BE2C (cell line): Measurements from ENCODE around the gene C18orf32.

Experiments used
- DNase-seq: peaks from one replicate; pipeline ENCODE4 v3.0.0-alpha.2; 2020
- H3K27me3 ChIP-seq: fragments of 250-450 bp; sonication (Bioruptor Pico); 2 replicates; pipeline ENCODE4 v1.5.1; 2020; ENCODE audit warnings: mild to moderate bottlenecking
- H3K36me3 ChIP-seq: fragments of 250-450 bp; sonication (Bioruptor Pico); 2 replicates; pipeline ENCODE4 v1.5.1; 2020; ENCODE audit warnings: mild to moderate bottlenecking
- H3K4me1 ChIP-seq: fragments of 250-450 bp; sonication (Bioruptor Pico); 2 replicates; pipeline ENCODE4 v1.5.1; 2020
- H3K4me3 ChIP-seq: 2 replicates; pipeline ENCODE4 v1.5.1; 2011; ENCODE audit warnings: low read depth, low read length
- H3K9me3 ChIP-seq: fragments of 250-450 bp; sonication (Bioruptor Pico); 2 replicates; pipeline ENCODE4 v1.5.1; 2020
- CTCF ChIP-seq: IDR thresholded peaks from 2 replicates; pipeline ENCODE4 v1.5.1; 2012; ENCODE audit warnings: mild to moderate bottlenecking, low read depth, low read length

C18orf32 gene

GRCh38 chr18:49503931-49504330, 16.9 kb upstream of the C18orf32 start:
- no peak overlapping the region for H3K4me3 ChIP-seq
- no peaks in the 10 kb centered on the region for H3K9me3 ChIP-seq
- no peaks in the 10 kb centered on the region for H3K36me3 ChIP-seq
- no peak for DNase-seq
- TF ChIP-seq CTCF = no peak
- H3K27me3 ChIP-seq = no peaks in the 10 kb centered on the region
- H3K4me1 ChIP-seq = no peaks in the 10 kb centered on the region

GRCh38 chr18:49500201-49500921, 13.3 kb upstream of the C18orf32 start:
- no peaks in the 10 kb centered on the region for H3K4me1 ChIP-seq
- no peaks in the 10 kb centered on the region for H3K27me3 ChIP-seq
- no peak overlapping the region for H3K4me3 ChIP-seq
- no peak for DNase-seq
- no peaks in the 10 kb centered on the region for H3K9me3 ChIP-seq
- H3K36me3 ChIP-seq = no peaks in the 10 kb centered on the region
- no peak for TF ChIP-seq CTCF

- H3K4me1 ChIP-seq = no peaks in the 10 kb centered on the region
- no peaks in the 10 kb centered on the region for H3K27me3 ChIP-seq
- H3K9me3 ChIP-seq = no peaks in the 10 kb centered on the region
- no peak for TF ChIP-seq CTCF
- no peak overlapping the region for H3K4me3 ChIP-seq
- DNase-seq = no peak
- no peaks in the 10 kb centered on the region for H3K36me3 ChIP-seq
These were observed 12.1 kb upstream of the C18orf32 start for GRCh38 chr18:49499046-49499637.

- Histone ChIP-seq H3K4me3 (no peak overlapping the region), H3K4me1 (no peaks in the 10 kb centered on the region), H3K27me3 (no peaks in the 10 kb centered on the region), H3K9me3 (no peaks in the 10 kb centered on the region), H3K36me3 (peaks cover 11% of the 10 kb centered on the region)
- DNase-seq = no peak
- no peak for TF ChIP-seq CTCF
These were observed 8.4 kb upstream of the C18orf32 start for GRCh38 chr18:49495480-49495879.

- H3K27me3 ChIP-seq = no peaks in the 10 kb centered on the region
- DNase-seq = no peak
- no peaks in the 10 kb centered on the region for H3K9me3 ChIP-seq
- peaks cover 15% of the 10 kb centered on the region for H3K36me3 ChIP-seq
- H3K4me3 ChIP-seq = no peak overlapping the region
- TF ChIP-seq CTCF = no peak
- no peaks in the 10 kb centered on the region for H3K4me1 ChIP-seq
These were observed 8.0 kb upstream of the C18orf32 start for GRCh38 chr18:49495076-49495475.

GRCh38 chr18:49494660-49495059, 7.6 kb upstream of the C18orf32 start:
- H3K27me3 ChIP-seq = no peaks in the 10 kb centered on the region
- H3K4me1 ChIP-seq = no peaks in the 10 kb centered on the region
- no peak for DNase-seq
- no peaks in the 10 kb centered on the region for H3K9me3 ChIP-seq
- no peak overlapping the region for H3K4me3 ChIP-seq
- no peak for TF ChIP-seq CTCF
- H3K36me3 ChIP-seq = peaks cover 19% of the 10 kb centered on the region
